Measurements from ENCODE around the gene MAVS. TPM values are rescaled to one million over a fixed set of nuclear protein-coding genes. Genes with fewer than 3 reads are reported as not detected.

MAVS gene
- total and polyA plus RNA-seq, 2 donors (not counting 3 experiments of a cell fraction or from before 2014, with no cell fraction given): 18.8 to 40.7 TPM

DNA sequence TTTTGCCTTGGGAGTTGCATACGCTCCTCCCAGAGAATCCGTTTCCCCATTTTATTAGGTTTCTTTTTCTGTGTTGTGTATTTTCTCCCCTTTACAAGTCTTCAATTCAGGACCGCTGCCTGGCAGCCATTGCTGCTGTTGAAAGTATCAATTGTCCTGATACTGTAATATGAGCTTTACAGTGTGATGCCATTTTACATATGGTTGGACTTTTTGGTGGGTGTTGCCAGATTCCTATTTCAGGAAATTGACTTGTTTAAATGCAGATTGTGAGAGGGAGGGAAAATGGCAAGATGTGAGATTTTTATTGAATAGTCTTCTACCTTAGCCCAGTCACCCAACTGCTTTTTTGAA lies 43.7 kb downstream of the MAVS start:
- Histone ChIP-seq H3K4me1 (ENCODE audit: control insufficient read depth, extremely low read depth, insufficient read depth, low read length) (peaks cover 44% of the 10 kb centered on the region), H3K9me1 (replicated peaks; ENCODE audit: control insufficient read depth, extremely low read depth, insufficient read depth, low read length) (no peaks in the 10 kb centered on the region), H3K4me3 (replicated peaks in 1 of 3; ENCODE audit: insufficient read depth in 1 of 3, low read depth in 1 of 3, low read length in 3 of 3) (peak overlapping the region; percentile 87 to 100 (median 99)), H3K79me2 (ENCODE audit: control insufficient read depth, insufficient read depth, low read length) (peaks cover 72% of the 10 kb centered on the region), H3K27ac (ENCODE audit: insufficient read depth, low read depth, low read length) (peak overlapping the region; percentile 93), H3K36me3 (ENCODE audit: control insufficient read depth in 2 of 2, extremely low read depth in 1 of 2, insufficient read depth in 2 of 2, low read length in 2 of 2) (peaks cover 0 to 2% of the 10 kb centered on the region in 2 experiments), H3K4me2 (ENCODE audit: insufficient read depth, low read length) (peak overlapping the region; percentile 99), H3K27me3 (ENCODE audit: control insufficient read depth in 2 of 2, insufficient read depth in 2 of 2, low read length in 2 of 2) (no peaks in the 10 kb centered on the region), H3K9me3 (replicated peaks; ENCODE audit: control insufficient read depth, insufficient read depth, low read length) (no peaks in the 10 kb centered on the region), H3K9ac (replicated peaks; ENCODE audit: extremely low read depth, insufficient read depth, low read length) (peak overlapping the region; percentile 98), H4K20me1 (replicated peaks; ENCODE audit: control insufficient read depth, extremely low read depth, insufficient read depth, low read length) (peaks cover 20% of the 10 kb centered on the region), H2AFZ (ENCODE audit: low read depth, low read length) (no peak overlapping the region)
- dilution Hi-C loops (cut with MboI; ENCODE audit: extremely low pct_ligation_motif_present, low sequenced_read_pairs): no loop called here
- TF ChIP-seq MYC (IDR thresholded peaks at IDR 0.05; ENCODE audit: low read depth, low read length) (no peak), MAX (IDR thresholded peaks at IDR 0.05; ENCODE audit: insufficient read depth, insufficient read length) (no peak), FOS (IDR thresholded peaks at IDR 0.05; ENCODE audit: borderline replicate concordance, insufficient read depth, low read length) (no peak), POLR2AphosphoS5 (IDR thresholded peaks at IDR 0.05; ENCODE audit: insufficient read depth, low read depth, low read length) (no peak), POLR2A (IDR thresholded peaks at IDR 0.05; ENCODE audit: low read depth, low read length) (no peak), JUN (IDR thresholded peaks at IDR 0.05; ENCODE audit: borderline replicate concordance, insufficient read depth, insufficient read length, low read depth) (no peak), GATA2 (IDR thresholded peaks at IDR 0.05; ENCODE audit: insufficient read depth, insufficient read length, low read depth, low read length) (no peak), EZH2 (IDR thresholded peaks at IDR 0.05; ENCODE audit: borderline replicate concordance, low read depth, low read length, severe bottlenecking) (no peak)
- TF ChIP-seq, protein P1, sequence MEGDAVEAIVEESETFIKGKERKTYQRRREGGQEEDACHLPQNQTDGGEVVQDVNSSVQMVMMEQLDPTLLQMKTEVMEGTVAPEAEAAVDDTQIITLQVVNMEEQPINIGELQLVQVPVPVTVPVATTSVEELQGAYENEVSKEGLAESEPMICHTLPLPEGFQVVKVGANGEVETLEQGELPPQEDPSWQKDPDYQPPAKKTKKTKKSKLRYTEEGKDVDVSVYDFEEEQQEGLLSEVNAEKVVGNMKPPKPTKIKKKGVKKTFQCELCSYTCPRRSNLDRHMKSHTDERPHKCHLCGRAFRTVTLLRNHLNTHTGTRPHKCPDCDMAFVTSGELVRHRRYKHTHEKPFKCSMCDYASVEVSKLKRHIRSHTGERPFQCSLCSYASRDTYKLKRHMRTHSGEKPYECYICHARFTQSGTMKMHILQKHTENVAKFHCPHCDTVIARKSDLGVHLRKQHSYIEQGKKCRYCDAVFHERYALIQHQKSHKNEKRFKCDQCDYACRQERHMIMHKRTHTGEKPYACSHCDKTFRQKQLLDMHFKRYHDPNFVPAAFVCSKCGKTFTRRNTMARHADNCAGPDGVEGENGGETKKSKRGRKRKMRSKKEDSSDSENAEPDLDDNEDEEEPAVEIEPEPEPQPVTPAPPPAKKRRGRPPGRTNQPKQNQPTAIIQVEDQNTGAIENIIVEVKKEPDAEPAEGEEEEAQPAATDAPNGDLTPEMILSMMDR (IDR thresholded peaks at IDR 0.05; ENCODE audit: extremely low read depth in 1 of 2, insufficient read depth in 1 of 2, low read depth in 1 of 2, low read length in 2 of 2): no peak
- CTCF ChIA-PET: interaction anchor here (1.0 to 2.5 kb wide), 3 partner anchors 40 to 195 kb away, joined by 3 to 20 read pairs (median 11); no protein-coding TSS in a partner anchor
- FAIRE-seq (peak; percentile 69), DNase-seq (ENCODE audit: low read depth, low spot score) (no peak)
- POLR2A ChIA-PET: no interaction called here
- intact Hi-C loops (cut with micrococcal nuclease): loop anchor here (1.0 to 2.0 kb wide), 2 partner anchors 40 to 125 kb away; partner anchors contain the start of gene RNF24
- TSS peak; percentile 37 for BruUV-seq (replicated peaks)
